Activated CD8-positive, alpha-beta memory T cell treated with anti-CD3 and anti-CD28 coated beads for 4 hours (primary cell): ENCODE results near the gene NFKBIB.

Experiments
- DNase-seq, 2 donors: peaks; one replicate each; pipeline ENCODE4 v3.0.0-alpha.2; 2020; ENCODE audit warnings: low read depth in 2 of 2

The NFKBIB gene

DNA sequence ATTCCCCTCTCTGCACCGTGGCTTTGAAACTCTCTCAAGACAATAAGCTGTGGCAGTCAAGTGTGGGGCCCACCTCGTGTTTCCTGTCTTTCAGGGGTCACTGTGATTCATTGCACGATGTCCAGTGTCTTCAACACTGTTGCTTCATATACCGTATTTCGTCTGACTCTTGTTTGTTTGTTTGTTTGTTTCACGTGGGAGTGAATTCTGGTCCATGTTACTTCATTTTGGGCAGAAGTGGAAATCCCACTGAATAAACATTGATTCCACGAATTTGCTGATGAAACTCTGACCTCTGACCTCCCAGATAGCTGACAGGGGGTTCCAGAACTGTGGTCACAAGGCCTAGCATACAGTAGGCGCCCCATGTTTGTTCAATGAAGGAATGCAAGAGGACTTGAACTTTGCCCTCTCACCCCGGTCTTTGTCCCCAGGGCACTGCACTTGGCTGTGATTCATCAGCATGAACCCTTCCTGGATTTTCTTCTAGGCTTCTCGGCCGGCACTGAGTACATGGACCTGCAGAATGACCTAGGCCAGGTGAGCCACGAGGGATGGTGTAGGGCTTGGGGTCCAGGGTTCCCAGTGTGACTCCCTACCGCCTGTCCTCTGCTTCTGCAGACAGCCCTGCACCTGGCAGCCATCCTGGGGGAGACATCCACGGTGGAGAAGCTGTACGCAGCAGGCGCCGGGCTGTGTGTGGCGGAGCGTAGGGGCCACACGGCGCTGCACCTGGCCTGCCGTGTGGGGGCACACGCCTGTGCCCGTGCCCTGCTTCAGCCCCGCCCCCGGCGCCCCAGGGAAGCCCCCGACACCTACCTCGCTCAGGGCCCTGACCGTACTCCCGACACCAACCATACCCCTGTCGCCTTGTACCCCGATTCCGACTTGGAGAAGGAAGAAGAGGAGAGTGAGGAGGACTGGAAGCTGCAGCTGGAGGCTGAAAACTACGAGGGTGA is 5.1 kb downstream of the NFKBIB start:
- DNase-seq = no peak

DNA sequence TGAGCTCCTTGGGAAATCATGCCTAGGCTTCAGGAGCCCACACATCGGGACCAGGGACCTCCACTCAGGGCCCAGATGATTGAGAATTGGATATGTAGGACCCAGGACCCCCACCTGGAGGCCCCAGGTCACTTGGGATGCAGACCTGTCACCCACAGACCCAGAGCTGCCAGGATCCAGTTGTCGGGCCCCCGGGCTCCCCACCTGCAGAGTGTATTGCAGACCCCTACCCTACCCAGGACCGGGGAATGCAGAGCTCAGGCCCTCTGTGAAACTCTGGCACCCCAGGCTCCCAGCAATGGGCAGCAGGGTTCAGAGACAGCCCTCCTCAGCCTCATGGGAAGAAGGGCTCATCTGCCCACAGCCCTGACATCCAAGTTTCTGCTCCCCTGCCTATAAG is 5.9 kb downstream of the NFKBIB start:
- DNase-seq = no peak

DNA sequence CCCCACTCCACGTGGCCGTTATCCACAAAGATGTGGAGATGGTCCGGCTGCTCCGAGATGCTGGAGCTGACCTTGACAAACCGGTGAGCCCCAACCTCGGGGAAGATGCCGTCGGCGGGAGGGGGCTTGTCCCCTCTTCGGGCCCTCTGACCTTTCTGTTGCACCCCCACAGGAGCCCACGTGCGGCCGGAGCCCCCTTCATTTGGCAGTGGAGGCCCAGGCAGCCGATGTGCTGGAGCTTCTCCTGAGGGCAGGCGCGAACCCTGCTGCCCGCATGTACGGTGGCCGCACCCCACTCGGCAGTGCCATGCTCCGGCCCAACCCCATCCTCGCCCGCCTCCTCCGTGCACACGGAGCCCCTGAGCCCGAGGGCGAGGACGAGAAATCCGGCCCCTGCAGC is 7.5 kb downstream of the NFKBIB start:
- DNase-seq = no peak

DNA sequence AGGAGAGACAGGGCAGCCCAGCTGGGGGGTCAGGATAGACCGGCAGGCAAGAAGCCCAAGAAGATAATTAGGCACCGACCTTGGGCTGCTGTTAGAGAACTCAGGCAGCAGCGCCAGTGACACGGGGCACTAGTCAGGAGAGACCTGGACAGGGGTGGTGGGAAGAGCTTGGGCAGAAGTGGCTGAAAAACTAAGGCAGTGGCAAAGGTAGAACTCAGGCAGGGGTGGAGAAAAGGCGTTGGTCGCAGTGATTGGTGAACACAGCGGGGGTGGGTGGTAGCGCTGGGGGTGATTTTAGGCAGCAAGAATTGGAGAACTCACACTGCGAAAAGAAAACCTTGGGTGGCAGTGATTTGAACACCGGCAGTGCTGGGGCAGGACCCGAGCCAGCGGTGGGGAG is 7.9 kb downstream of the NFKBIB start:
- DNase-seq = no peak

DNA sequence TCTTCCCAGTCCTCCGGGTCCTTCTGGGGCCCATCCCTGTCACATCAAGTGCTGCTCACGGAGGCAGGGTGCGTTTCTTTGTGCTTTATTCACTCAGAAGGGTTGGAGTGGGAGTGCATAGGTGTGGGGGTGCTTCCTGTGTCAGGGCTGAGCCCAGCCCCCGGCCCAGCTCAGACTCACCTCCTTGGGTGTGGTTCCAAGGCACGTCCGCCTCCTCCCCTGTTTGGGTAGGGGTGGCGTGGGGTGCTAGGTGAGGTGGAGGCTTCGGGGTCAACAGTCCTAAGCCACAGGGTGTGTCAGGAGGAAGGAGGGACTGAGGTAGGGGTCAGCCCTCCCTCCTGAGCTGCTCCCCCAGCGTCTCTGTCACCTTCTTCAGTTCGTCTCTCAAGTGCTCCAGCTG is 9.1 kb downstream of the NFKBIB start:
- no peak for DNase-seq

DNA sequence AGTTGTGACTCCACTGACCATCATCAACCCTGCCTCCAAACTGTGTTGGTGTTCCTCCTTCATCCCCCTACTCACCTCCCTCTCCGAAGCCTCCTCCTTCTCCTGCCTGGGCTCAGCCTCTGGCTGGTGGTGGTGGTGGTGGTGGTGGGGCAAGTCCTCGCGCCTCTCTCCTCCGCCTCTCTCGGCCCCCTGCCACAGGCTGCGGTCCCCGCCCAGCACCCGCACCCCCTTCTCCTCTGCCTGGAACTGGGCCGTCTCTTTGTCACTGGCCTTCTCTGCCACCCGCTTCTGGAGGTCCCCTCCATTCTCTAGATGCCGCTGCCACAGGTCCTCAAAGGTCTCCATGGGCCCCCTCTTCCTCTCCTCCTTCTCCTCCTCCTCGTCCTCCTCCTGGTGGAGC is 10.7 kb downstream of the NFKBIB start:
- DNase-seq = no peak

DNA sequence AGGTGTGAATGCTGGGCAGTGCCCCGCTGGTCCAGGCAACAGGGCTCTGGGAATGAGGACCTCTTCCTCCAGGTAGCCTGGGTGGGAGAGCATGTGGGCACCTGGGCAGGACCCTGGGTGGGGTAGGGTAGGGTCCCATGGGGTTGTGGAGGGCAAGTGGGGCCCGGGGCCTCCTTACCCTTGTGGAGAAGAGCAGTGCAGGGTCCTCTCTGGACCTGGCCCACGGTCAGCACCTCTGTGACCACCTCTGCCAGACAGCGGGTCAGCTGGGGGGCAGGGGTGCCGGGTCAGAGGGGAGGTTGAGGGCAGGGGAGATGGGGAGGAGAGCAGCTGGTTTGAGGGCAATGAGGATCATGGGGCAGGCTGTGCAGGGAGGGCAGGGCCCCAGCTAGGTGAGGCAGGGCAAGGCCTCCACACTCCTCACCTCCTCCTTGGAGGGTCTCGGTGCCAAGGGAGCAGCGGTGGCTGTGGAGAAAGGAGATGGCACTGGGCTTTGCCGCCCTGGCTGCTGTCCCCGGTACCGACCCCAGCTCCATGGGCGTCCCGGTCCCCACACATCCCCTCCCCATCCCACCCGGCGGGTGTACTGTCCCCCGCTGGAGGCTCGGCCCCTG is 11.7 kb downstream of the NFKBIB start:
- no peak for DNase-seq

DNA sequence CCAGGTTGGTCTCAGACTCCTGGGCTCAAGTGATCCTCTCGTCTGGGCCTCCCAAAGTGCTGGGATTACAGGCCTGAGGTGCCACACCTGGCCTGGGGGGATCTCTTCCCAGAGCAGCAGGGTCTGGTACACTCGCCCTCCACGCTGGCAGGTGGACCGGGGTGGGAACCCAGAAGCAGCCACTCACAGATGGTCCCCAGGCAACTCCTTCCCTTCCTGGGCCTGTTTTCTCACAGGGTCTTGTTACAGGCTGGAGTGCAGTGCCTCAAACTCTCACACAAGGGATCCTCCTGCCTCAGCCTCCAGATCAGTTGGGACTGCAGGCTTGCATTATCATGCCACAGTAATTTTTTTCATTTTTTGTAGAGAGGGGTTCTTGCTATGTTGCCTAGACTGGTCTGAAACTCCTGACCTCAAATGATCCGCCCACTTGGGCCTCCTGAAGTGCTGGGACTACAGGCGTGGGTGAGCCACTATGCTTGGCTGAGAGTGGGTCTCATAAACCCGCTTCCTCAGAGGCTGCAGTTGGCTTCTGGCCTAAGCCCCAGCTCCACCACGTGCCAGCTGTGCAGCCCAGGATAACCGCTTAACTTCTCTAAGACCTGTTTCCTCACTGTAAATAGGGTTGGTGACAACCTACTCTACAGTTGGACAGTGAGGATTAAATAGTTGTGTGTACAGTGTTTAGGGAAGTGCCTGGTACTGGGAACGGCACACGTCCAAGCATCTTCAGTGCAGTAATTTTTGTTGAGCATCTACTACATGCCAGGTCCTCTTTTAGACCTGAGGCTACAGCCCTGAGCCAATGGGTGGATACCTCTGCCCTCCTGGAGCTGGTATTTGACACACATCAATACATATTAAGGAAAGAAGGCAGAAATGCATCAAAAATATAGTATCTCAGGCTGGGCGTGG is 13.1 kb downstream of the NFKBIB start:
- no peak for DNase-seq

DNA sequence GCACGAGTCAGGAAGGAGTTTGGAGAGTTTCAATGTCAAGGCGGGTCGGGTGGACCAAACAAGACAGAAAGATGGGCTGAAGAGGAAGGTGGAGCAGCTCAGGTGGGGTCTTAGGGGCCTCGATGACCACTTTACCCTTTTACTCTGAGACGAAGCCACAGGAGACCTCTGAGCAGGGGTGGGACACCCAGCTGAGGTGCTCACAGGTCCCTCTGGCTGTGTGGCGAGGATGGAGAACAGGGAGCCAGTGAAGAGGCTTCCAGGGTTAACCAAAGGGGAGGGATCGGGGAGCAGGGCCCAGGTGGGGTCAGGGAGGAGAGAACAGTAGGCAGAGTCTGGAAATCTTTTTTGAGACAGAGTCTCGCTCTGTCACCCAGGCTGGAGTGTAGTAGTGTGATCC is 14.2 kb downstream of the NFKBIB start:
- DNase-seq = no peak

DNA sequence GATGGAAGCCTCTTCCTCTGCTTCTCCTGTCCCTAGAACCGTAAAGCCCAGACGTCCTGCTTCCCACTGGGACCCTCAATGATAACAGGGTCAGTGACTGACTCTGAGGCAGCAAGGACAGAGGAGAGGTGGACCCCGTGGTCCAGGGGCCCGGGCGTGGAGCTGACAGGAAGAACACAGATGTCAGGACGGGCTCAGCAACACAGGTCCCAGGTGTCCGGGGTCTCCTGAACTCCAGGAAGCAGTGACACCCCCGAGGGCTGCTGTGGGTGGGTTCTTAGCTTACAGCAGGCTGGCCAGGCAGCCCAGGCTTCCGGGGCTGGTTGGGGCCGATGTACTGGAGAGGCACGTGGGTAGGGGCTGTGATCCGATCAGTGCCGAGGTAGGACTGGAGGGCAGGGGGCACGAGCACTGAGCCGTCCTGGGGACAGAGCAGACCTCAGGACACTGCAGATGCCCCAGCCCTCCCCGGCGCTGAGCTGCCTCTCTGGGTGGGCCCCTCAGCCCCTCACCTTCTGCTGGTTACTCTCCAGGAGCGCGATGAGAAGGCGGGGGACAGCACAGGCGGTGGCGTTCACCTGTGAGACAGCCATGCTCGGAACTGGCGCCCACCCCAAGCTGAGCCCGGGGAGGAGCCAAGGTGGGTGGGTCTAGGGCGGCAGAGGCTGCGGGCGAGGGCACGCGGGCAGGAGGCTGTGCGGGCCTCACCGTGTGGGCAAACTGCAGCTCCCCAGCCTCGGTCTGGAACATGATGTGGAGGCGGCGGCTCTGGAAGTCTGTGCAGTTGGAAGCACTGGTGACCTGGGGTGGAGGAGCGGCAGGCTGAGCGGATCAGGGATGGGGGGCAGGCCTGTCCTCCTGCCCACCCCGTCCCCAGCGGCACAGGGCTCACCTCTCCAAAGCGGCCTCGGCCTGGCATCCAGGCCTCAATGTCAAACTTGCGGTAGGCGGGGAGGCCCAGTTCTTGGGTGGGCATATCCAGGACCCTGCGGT is 15.9 kb downstream of the NFKBIB start:
- no peak for DNase-seq

DNA sequence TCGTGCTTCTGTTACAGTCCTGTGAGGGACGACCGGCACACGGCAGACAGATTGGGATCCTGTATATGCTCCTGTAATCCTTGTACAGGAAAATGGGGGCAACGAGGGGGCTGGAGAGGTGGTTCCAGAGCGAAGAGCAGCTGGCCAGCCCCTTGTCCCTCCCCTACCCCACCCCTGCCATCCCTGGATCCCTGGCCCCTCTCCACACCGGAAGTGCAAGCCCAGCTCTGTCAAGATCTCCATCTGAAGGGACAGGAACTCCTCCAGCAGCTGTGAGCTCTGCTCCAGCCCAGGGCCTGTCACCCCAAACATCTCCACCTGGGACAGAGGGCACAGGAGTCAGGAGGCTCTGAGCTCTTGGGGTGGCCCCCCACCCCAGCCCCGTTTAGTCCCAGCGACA is 17.7 kb downstream of the NFKBIB start:
- DNase-seq = no peak

DNA sequence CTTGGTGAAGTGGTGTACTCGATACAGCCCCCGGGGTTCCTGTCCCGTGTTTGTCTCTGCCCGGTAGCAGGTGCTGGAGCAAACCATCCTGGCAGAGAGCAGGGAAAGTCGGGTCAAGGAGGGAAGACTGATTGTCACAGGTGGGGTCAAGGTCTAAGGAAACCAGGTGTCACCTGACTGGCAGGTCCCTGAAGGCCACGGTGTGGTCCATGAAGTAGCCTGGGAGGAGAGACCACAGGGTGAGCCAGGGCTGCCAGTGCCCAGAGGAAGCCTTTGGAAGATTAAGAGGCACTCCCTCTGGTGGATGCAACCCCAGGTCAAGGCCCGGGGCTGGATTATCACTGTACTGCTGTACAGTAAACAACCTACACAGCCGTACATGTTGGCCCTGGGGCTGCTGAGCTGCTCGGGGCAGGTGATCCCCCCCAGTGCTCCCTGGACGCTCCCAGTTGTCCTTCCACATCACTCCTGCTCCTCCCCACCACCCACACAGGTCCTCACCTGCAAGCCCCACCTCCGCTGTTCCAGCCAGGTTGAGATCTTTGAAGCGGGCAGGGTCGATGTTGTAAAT is 18.2 kb downstream of the NFKBIB start:
- no peak for DNase-seq

DNA sequence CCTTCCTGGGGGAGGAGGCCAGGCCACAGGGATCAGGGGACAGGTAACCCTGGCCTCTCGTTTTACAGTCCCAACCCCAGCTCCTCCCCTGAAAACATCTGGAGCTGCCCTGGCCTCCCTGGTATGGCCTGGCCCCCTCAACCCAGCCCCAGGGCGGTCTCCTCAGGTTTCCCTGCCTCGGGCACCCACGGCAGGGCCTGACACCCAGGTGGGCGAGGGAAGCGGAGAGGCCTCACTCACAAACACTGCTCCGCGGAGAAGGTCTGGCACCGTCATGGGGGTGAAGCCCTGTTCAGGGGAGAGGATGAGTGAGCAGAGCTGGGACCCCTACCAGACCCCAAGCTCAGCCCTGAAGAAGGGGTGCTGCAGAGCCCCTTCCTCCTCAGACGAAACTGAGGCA is 18.8 kb downstream of the NFKBIB start:
- DNase-seq = no peak

DNA sequence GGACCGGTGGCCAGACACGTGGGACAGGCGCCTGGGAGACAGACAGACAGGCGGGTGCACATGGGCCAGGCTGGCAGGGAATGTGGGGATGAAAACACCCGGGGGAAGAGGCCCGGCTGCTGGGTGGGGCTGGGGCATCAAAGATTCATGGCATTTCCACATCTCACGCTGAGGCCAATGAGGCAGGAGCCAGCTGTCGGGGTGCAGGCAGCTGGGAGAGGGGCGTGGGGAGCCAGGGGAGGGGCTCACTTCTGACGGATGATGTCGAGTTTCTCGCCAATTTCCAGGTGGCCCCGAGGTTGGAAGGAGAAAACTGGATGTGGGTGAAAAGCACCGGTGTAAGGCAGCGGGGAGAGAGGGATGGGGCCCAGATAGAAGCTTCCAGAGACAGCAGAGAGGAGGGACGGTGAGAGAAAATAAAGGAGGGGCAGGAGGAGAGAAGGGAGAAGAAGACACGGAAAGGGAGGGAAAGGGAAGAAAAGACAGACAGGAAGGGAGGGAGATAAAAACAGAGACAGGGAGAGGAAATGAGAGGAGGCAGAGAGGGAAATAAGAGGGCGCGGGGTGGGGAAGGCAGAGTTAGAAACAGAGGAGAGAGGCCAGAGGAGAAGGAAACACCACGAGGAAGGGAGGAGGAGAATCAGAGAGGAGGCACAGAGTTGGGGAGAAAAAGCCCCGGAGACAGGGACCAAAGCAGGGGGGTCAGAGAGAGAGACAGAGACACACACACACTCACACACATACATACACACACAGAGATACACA is 20.2 kb downstream of the NFKBIB start:
- no peak for DNase-seq

DNA sequence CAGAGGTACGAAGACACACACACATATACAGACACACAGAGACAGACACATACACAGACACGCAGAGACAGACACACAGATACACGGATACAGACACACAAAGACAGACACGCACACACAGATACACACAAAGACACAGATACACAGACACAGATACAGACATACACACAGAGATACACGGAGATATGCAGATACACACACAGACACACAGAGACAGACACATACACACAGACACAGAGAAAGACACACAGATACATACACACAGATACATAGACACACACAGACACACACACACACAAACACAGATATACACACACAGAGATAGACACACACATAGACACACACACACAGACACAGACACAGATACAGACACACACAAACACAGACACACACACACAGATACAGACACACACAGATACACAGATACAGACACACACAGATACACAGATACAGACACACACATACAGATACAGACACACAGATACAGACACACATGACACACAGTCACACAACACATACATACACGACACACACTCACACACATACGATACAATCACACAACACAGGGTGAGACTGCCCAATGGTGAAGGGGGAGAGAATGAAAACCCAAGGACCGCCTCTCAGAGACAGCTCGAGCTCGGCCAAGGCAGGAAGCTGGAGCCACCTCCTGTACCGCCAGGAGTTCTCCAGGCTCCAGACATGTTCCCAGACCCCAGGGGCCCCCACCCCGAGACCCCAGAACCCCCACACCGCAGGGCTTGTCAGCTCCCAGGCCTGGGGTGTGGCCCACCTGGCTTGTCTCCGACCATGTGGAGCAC is 21.0 kb downstream of the NFKBIB start:
- DNase-seq = no peak

DNA sequence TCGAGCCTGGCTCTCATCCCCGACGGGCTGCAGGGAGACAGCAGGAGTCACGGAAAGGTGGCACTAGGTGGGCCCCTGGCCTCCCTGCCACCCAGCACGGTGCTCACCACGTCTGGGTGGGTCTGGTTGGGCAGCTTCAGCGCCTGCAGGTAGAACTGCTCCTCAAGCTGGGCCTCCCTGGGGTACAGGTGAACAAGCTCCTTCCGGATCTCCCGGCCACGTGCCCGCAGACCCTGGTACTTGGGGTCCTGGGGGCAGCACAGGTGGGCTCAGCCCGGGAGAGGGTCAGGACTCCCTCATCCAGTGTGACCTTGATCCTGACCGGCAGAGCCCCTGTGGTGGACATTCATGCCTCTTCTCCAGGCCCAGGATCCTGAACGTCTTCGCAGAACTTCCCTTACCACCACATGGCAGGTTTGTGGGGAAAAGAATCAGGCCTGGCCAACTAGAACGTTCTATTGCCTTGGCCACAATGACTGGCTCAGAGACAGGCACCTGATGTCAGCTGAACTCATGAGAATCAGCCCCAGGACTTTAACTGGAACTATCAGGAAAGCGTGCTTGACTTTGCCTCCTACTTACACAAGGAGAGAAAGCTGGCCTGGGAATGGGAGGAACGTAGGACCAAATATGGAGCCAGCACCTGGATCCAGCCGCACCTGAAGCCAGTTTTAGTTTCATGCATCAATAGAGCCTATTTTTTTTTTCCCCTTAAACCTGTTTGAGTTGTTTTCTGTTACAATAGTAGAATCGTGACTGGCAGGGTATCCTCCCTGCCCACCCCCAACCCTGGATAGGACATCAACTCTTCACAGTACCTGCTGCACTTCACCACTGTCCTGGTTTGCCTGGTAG is 21.9 kb downstream of the NFKBIB start:
- DNase-seq = no peak

DNA sequence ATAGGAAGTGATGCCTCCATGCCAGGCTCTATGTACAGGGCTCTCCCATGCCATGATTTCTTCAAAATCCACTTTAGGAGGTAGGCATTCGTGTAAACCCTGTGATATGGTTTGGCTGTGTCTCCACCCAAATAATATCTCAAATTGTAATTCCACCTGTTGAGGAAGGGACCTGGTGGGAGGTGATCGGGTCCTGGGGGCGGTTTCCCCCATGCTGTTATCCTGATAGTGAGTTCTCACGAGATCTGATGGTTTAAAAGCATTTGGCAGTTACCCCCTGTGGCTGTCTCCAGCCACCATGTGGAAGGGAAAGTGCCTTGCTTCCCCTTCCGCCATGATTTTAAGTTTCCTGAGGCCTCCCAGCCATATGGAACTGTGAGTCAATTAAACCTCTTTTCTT is 22.7 kb downstream of the NFKBIB start:
- DNase-seq = no peak

DNA sequence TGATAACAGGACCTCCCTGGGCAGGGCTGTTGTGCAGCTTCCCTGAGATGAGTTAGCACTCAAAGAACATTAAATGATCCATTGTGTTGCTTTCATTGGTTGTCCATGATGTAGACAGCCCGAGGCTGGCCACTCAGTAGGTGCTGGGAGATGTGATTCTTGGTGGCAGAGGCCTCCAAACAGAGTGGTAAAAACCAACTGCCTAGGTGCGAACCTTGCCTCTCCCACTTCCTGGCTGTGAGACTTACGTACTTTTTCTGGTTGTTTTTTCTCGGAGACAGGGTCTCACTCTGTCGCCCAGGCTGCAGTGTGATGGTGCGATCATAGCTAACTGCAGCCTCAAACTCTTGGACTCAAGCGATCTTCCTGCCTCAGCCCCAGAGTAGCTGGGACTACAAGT is 24.6 kb downstream of the NFKBIB start:
- peak in 1 of 2 donors; percentile 12 for DNase-seq
